IMR-90 (cell line): ENCODE results near the gene PRDM2. TPM values are rescaled to one million over a fixed set of nuclear protein-coding genes. Genes with fewer than 3 reads are reported as not detected.

Source experiments
- ATAC-seq: fragments of 200-7000 bp; cut with Tn5 transposase; 2 replicates; pipeline ENCODE4 v1.9.1; 2020; ENCODE audit warnings: low read depth, mild to moderate bottlenecking, moderate library complexity
- BruUV-seq: library from RNA; stranded (reverse); fragments of 400-500 nt; replicated peaks from 2 replicates; lab custom pipeline; 2021; lab: Mats Ljungman, UMichigan
- CTCF ChIA-PET: fragments of 300-600 bp; formaldehyde crosslinking; extraction: SDS; loops from one replicate; lab custom pipeline; 2021; ENCODE audit warnings: antibody characterized with exemption; lab: Yijun Ruan, JAX
- POLR2A ChIA-PET: fragments of 300-600 bp; sonication (Branson Sonifier 250); formaldehyde crosslinking; loops from one replicate; lab custom pipeline; 2022; ENCODE audit warnings: antibody characterized with exemption; ENCODE audit not compliant: unreplicated experiment; lab: Charles Lee
- DNase-seq: peaks from one replicate; pipeline ENCODE4 v3.0.0; 2013
- H2AFZ ChIP-seq: replicated peaks from 2 replicates; pipeline ENCODE3; 2013; ENCODE audit warnings: low read length, mild to moderate bottlenecking; ENCODE audit not compliant: poor library complexity
- H2AK5ac ChIP-seq: 2 replicates; pipeline ENCODE4 v1.6.1; 2013; ENCODE audit warnings: low read depth, low read length, inconsistent platforms
- H2AK9ac ChIP-seq: replicated peaks from 2 replicates; pipeline ENCODE3; 2013; ENCODE audit warnings: mild to moderate bottlenecking, low read depth, low read length, moderate library complexity; ENCODE audit not compliant: poor library complexity
- H2BK120ac ChIP-seq: 2 replicates; pipeline ENCODE4 v1.6.1; 2013; ENCODE audit warnings: low read depth, low read length, inconsistent platforms
- H2BK15ac ChIP-seq: 3 replicates; pipeline ENCODE4 v1.6.1; 2013; ENCODE audit warnings: low read depth, low read length, inconsistent platforms
- H2BK20ac ChIP-seq: 2 replicates; pipeline ENCODE4 v1.6.1; 2013; ENCODE audit warnings: low read depth, mild to moderate bottlenecking, inconsistent platforms, low read length, moderate library complexity
- H2BK5ac ChIP-seq: 2 replicates; pipeline ENCODE4 v1.6.1; 2013; ENCODE audit warnings: mild to moderate bottlenecking, low read depth, low read length, inconsistent platforms; ENCODE audit not compliant: poor library complexity, severe bottlenecking
- H3K14ac ChIP-seq: replicated peaks from 2 replicates; pipeline ENCODE4 v1.6.1; 2013; ENCODE audit warnings: low read depth, low read length, inconsistent platforms
- H3K18ac ChIP-seq: 2 replicates; pipeline ENCODE4 v1.6.1; 2013; ENCODE audit warnings: low read depth, low read length, control low read depth
- H3K23ac ChIP-seq: 2 replicates; pipeline ENCODE4 v1.6.1; 2013; ENCODE audit warnings: low read depth, low read length, inconsistent platforms
- H3K27ac ChIP-seq: 2 replicates; pipeline ENCODE4 v1.5.1; 2013; ENCODE audit warnings: mild to moderate bottlenecking, control low read depth, low read length; ENCODE audit not compliant: insufficient read depth
- H3K27me3 ChIP-seq: 2 replicates; pipeline ENCODE4 v1.6.1; 2013; ENCODE audit warnings: low read length; ENCODE audit not compliant: control insufficient read depth, insufficient read depth
- H3K36me3 ChIP-seq: 2 replicates; pipeline ENCODE4 v1.6.1; 2013; ENCODE audit warnings: low read length, mixed read lengths; ENCODE audit not compliant: control insufficient read depth, insufficient read depth
- H3K4ac ChIP-seq: 2 replicates; pipeline ENCODE4 v1.6.1; 2013; ENCODE audit warnings: low read depth, low read length, inconsistent platforms
- H3K4me1 ChIP-seq: 2 replicates; pipeline ENCODE4 v1.6.1; 2013; ENCODE audit warnings: low read length, mixed read lengths; ENCODE audit not compliant: control insufficient read depth, insufficient read depth
- H3K4me2 ChIP-seq: 2 replicates; pipeline ENCODE4 v1.6.1; 2013; ENCODE audit warnings: low read depth, mild to moderate bottlenecking, control low read depth, low read length, moderate library complexity
- H3K4me3 ChIP-seq: 2 replicates; pipeline ENCODE4 v1.5.1; 2013; ENCODE audit warnings: low read depth, mild to moderate bottlenecking, control low read depth, low read length, moderate library complexity; ENCODE audit not compliant: insufficient read depth
- H3K56ac ChIP-seq: 2 replicates; pipeline ENCODE4 v1.6.1; 2013; ENCODE audit warnings: low read length, inconsistent platforms; ENCODE audit not compliant: insufficient read depth; ENCODE audit errors: extremely low read depth
- H3K79me1 ChIP-seq, 2 experiments: 2 replicates each; pipeline ENCODE4 v1.6.1; 2013; ENCODE audit warnings: low read length in 2 of 2, inconsistent platforms in 1 of 2, low read depth in 1 of 2
- H3K9ac ChIP-seq: 2 replicates; pipeline ENCODE4 v1.6.1; 2013; ENCODE audit warnings: low read depth, low read length, control low read depth
- H3K9me1 ChIP-seq: 2 replicates; pipeline ENCODE4 v1.6.1; 2013; ENCODE audit warnings: low read length, inconsistent platforms; ENCODE audit not compliant: insufficient read depth
- H3K9me3 ChIP-seq: 2 replicates; pipeline ENCODE4 v1.6.1; 2013; ENCODE audit warnings: low read length; ENCODE audit not compliant: control insufficient read depth, insufficient read depth
- H4K20me1 ChIP-seq: 2 replicates; pipeline ENCODE4 v1.6.1; 2013; ENCODE audit warnings: low read length, inconsistent platforms; ENCODE audit not compliant: insufficient read depth
- H4K5ac ChIP-seq: 2 replicates; pipeline ENCODE4 v1.6.1; 2013; ENCODE audit warnings: mild to moderate bottlenecking, low read depth, low read length, control low read depth
- H4K8ac ChIP-seq, 2 experiments: 2 replicates each; pipeline ENCODE4 v1.6.1; 2013; ENCODE audit warnings: low read depth in 2 of 2, low read length in 2 of 2, control low read depth in 1 of 2, inconsistent platforms in 1 of 2
- H4K91ac ChIP-seq: 2 replicates; pipeline ENCODE4 v1.6.1; 2013; ENCODE audit warnings: low read depth, low read length, inconsistent platforms; ENCODE audit not compliant: insufficient read depth
- CEBPB ChIP-seq: IDR thresholded peaks from 2 replicates; pipeline ENCODE4 v1.6.1; 2012; ENCODE audit warnings: low read depth, low read length, improper control_type of control experiment
- NFE2L2 ChIP-seq: fragments of 150-350 bp; IDR thresholded peaks from 2 replicates; pipeline ENCODE4 v1.6.1; 2016; ENCODE audit warnings: low read depth, mild to moderate bottlenecking, low read length
- RAD21 ChIP-seq: IDR thresholded peaks from 2 replicates; pipeline ENCODE4 v1.6.1; 2012; ENCODE audit warnings: low read length, improper control_type of control experiment
- RCOR1 ChIP-seq: IDR thresholded peaks from 2 replicates; pipeline ENCODE4 v1.6.1; 2012; ENCODE audit warnings: mild to moderate bottlenecking, low read length, improper control_type of control experiment; ENCODE audit not compliant: insufficient replicate concordance
- RFX5 ChIP-seq: IDR thresholded peaks from 2 replicates; pipeline ENCODE4 v1.8.0; 2012; ENCODE audit warnings: low read depth, mild to moderate bottlenecking, low read length, moderate library complexity
- WGBS, 2 experiments: methylation state at CpG; one replicate each; pipeline versions ENCODE4 v1.1.5 to v1.1.7; 2013; ENCODE audit warnings: missing lambda C conversion rate in 2 of 2; ENCODE audit not compliant: insufficient read length in 1 of 2; ENCODE audit errors: extremely low coverage in 2 of 2; 5-methylcytosine and 5-hydroxymethylcytosine counted together
- dilution Hi-C: fragments of 300-500 bp; cut with HindIII; formaldehyde crosslinking; loops from one replicate; pipeline ENCODE4 v1.14.3; 2018; ENCODE audit warnings: low sequenced_read_pairs; ENCODE audit not compliant: unreplicated experiment
- in situ Hi-C: fragments of 300-500 bp; cut with MboI; formaldehyde crosslinking; loops from 3 replicates; pipeline ENCODE4 v1.14.3; 2019; ENCODE audit warnings: low sequenced_read_pairs, inconsistent platforms, mixed read lengths
- intact Hi-C: fragments of 100-400 bp; cut with micrococcal nuclease; formaldehyde crosslinking; loops from 2 replicates; pipeline ENCODE4 v1.10.0; 2022
- polyA plus RNA-seq, 3 experiments: library from polyadenylated mRNA; depleted of rRNA; stranded (reverse); fragments of >200 nt; gene quantifications; 2 replicates each; pipeline ENCODE4 v1.2.3, GENCODE V29; 2012; ENCODE audit warnings: low replicate concordance in 1 of 3
- total RNA-seq: library from RNA; depleted of rRNA; stranded (reverse); fragments of >200 nt; gene quantifications from 2 replicates; pipeline ENCODE4 v1.2.3, GENCODE V29; 2012
- TF ChIP-seq, protein P1 (sequence below): fragments of 150-350 bp; IDR thresholded peaks from 2 replicates; pipeline ENCODE4 v1.6.1; 2017; ENCODE audit warnings: mild to moderate bottlenecking, antibody characterized with exemption, low read length, low read depth
- TF ChIP-seq, protein P2 (sequence below): conservative IDR thresholded peaks from 2 replicates; pipeline ENCODE4 v1.5.1; 2012; ENCODE audit warnings: mild to moderate bottlenecking, low read depth, low read length, improper control_type of control experiment
- TF ChIP-seq, protein P3 (sequence below): fragments of 150-350 bp; IDR thresholded peaks from 2 replicates; pipeline ENCODE4 v1.6.1; 2016; ENCODE audit warnings: low read depth, mild to moderate bottlenecking, low read length, moderate library complexity, borderline replicate concordance

PRDM2 gene
- total and polyA plus RNA-seq, 2 of the 4 experiments (the other 2 are of a cell fraction): 3.4 to 8.9 TPM

DNA sequence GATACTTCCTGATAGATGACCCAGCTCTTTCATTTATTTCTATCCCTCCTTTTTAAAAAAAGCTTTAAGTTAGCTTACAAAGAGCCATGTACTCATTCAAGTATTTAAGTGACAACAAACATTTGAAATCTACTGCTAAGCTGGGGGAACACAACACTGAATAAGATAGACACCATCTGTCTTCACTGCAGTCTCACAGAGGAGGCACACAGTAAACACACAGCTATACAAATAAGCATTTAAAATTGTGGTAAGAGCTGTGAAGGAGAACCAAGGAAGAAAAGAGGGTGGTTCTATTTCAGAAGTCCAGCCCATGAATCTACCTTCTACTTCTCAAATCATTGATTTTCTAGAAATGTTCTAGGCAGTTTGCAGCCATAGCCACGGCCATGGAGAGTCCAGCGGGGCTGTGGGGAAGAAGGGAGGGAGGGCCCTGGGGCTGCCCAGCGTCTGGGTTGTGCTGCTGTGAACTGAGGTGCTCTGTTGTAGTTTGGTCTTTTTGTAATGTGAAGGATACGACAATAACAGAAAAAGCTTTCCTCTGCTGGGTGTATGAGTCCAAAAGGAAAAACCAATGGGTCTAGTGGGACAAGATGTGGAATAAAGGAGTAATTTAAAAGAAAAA is 28.2 kb downstream of the PRDM2 start:
- ChIA-PET POLR2A (no interaction called here), CTCF (interaction anchor here (0.6 to 0.9 kb wide), 2 partner anchors 9 to 18 kb away, joined by 3 read pairs; no protein-coding TSS in a partner anchor)
- no peak overlapping the region for H2BK15ac ChIP-seq
- DNase-seq: no peak
- no peak overlapping the region for H2BK5ac ChIP-seq
- H3K4me3 ChIP-seq: no peak overlapping the region
- ATAC-seq: peak; percentile 72
- no peaks in the 10 kb centered on the region for H4K20me1 ChIP-seq
- H2BK120ac ChIP-seq: no peak overlapping the region
- peaks cover 3 to 10% of the 10 kb centered on the region in 2 experiments; a peak in 1 of 4 replicates for H3K79me1 ChIP-seq
- H2AK9ac ChIP-seq: no peak overlapping the region
- H4K91ac ChIP-seq: no peak overlapping the region
- H3K18ac ChIP-seq: no peak overlapping the region
- dilution Hi-C loops: no loop called here
- no peak overlapping the region for H3K9ac ChIP-seq
- no peaks in the 10 kb centered on the region for H3K27me3 ChIP-seq
- H3K4ac ChIP-seq: no peak overlapping the region
- H2AK5ac ChIP-seq: no peak overlapping the region
- H3K27ac ChIP-seq: no peak overlapping the region
- H2AFZ ChIP-seq: no peak overlapping the region
- peaks cover 7% of the 10 kb centered on the region; the same call in 1 of the 2 replicates for H3K9me1 ChIP-seq
- no peak overlapping the region for H3K23ac ChIP-seq
- intact Hi-C loops: no loop called here
- H2BK20ac ChIP-seq: no peak overlapping the region
- no peak overlapping the region for H3K4me2 ChIP-seq
- no peaks in the 10 kb centered on the region for H3K9me3 ChIP-seq
- no peak overlapping the region for H3K56ac ChIP-seq
- 0 out of 2 replicates have a peak, but pooled peaks cover 1% of the 10 kb centered on the region for H3K36me3 ChIP-seq
- in situ Hi-C loops: no loop called here
- TF ChIP-seq, protein P1, sequence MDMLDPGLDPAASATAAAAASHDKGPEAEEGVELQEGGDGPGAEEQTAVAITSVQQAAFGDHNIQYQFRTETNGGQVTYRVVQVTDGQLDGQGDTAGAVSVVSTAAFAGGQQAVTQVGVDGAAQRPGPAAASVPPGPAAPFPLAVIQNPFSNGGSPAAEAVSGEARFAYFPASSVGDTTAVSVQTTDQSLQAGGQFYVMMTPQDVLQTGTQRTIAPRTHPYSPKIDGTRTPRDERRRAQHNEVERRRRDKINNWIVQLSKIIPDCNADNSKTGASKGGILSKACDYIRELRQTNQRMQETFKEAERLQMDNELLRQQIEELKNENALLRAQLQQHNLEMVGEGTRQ: no peak
- TF ChIP-seq RCOR1 (no peak), RFX5 (no peak), NFE2L2 (no peak), RAD21 (no peak), CEBPB (no peak)
- TF ChIP-seq, protein P2, sequence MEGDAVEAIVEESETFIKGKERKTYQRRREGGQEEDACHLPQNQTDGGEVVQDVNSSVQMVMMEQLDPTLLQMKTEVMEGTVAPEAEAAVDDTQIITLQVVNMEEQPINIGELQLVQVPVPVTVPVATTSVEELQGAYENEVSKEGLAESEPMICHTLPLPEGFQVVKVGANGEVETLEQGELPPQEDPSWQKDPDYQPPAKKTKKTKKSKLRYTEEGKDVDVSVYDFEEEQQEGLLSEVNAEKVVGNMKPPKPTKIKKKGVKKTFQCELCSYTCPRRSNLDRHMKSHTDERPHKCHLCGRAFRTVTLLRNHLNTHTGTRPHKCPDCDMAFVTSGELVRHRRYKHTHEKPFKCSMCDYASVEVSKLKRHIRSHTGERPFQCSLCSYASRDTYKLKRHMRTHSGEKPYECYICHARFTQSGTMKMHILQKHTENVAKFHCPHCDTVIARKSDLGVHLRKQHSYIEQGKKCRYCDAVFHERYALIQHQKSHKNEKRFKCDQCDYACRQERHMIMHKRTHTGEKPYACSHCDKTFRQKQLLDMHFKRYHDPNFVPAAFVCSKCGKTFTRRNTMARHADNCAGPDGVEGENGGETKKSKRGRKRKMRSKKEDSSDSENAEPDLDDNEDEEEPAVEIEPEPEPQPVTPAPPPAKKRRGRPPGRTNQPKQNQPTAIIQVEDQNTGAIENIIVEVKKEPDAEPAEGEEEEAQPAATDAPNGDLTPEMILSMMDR: no peak
- TF ChIP-seq, protein P3, sequence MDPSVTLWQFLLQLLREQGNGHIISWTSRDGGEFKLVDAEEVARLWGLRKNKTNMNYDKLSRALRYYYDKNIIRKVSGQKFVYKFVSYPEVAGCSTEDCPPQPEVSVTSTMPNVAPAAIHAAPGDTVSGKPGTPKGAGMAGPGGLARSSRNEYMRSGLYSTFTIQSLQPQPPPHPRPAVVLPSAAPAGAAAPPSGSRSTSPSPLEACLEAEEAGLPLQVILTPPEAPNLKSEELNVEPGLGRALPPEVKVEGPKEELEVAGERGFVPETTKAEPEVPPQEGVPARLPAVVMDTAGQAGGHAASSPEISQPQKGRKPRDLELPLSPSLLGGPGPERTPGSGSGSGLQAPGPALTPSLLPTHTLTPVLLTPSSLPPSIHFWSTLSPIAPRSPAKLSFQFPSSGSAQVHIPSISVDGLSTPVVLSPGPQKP: no peak
- H4K8ac ChIP-seq: no peak overlapping the region
- H3K14ac ChIP-seq: no peak overlapping the region
- BruUV-seq: no TSS peak
- H3K4me1 ChIP-seq: peaks cover 7% of the 10 kb centered on the region; the same call in 1 of the 2 replicates
- H4K5ac ChIP-seq: no peak overlapping the region
- WGBS, 2 experiments: no CpG with 5 or more reads among the region's 4 CpGs
